HG02571 (cell line): ENCODE data around the gene NAV2.

ENCODE experiments used
- ATAC-seq: cut with Tn5 transposase; IDR thresholded peaks from one replicate; pipeline ENCODE4 v1.9.1; 2021; ENCODE audit warnings: mild to moderate bottlenecking, moderate library complexity; ENCODE audit not compliant: unreplicated experiment

Gene NAV2

DNA sequence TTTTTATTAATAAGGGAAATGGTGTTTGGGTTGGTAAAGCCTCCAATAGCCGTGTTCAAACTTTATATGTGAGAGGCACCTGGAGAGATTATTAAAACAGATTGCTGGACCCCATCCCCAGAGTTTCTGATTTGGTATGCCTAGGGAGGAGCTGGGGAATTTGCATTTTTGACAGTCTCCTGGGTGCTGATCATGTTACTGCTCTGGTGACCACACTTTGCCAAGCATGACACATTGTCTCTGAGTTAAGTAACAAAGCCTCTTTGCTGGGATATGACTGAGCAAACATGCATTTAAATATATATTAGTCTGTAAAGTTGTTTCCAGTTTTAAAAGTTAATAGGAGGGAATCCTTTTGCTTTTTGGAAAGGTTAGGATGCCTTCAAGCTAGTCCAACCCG, 140.4 kb downstream of the NAV2 start:
- ATAC-seq: no peak

DNA sequence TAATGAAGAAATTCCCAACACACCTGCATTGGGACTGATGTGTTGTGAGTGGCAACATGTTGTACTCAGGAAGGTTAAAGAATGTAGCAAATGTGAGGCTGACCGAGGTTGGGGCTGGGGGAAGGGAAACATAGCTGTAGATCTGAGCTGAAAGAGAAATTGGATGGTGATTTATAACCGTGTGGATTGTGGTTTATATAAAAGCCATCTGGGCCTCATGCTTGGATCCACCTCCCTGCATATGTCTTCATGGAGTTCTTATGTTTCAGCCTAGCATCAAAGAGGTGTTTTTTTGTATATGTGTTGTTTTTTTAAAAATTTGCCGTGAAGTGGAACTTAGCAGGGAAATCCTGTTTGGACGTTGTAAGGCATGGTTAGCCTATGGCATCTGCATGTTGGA, 141.3 kb downstream of the NAV2 start:
- no peak for ATAC-seq

- ATAC-seq: no peak
Observed at GRCh38 chr11:19861171-19861570, 148.5 kb downstream of the NAV2 start.

DNA sequence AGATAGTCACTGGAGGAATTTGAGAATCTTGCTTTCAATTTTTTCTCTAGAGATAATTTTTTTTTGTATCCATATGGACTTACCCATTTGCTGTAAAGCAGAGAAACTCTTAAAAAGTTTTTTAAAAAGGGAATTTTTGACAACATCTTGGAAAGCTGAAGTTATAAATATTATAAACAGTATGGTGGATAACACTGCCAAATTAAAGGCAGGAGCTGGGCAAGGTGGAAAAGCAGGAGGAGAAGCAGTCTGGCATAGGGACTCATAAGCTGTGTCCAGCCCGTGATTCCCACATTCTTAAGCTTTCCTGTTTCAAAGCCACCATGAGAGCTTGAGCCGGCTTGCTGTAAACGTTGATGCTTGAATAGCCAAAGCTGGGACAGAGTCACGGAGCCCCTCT, 149.5 kb downstream of the NAV2 start:
- no peak for ATAC-seq

- ATAC-seq: no peak
Observed at GRCh38 chr11:19864141-19865140, 151.8 kb downstream of the NAV2 start.

DNA sequence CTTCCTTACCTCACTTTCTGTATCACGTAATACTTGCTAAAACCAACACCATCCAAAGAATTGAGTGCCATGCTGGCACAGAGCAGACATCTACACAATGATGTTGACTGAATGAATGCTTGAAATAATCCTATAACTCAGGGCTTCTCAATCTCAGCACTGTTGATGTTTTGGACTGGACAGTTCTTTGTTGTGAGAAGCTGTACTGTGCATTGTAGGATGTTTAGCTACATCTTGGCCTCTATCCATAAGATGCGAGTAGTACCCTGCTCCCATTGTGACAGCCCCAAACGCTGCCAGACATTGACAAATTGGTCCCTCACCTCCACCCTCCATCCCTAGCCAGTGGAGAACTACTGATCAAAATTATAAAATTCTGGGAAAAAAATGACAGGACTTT, 153.4 kb downstream of the NAV2 start:
- ATAC-seq: no peak

DNA sequence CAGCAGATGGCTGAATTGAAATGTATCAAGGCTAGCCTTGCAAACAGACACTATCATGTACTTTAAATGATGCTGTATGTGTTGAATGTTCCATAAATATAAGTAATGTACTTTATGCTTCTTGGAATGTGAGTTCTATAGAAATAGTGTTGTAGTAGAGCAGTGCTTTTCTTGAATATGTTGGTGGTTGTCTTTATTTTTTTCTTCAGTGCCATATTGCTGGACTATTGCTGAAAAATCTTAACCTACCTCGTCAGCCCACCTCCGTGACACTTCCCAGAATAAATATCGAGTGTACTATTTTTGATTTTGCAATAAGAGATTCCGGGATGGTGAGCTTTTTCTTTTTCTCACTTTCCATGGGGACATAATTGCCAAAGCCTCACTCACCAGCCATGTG, 153.9 kb downstream of the NAV2 start:
- ATAC-seq: no peak

DNA sequence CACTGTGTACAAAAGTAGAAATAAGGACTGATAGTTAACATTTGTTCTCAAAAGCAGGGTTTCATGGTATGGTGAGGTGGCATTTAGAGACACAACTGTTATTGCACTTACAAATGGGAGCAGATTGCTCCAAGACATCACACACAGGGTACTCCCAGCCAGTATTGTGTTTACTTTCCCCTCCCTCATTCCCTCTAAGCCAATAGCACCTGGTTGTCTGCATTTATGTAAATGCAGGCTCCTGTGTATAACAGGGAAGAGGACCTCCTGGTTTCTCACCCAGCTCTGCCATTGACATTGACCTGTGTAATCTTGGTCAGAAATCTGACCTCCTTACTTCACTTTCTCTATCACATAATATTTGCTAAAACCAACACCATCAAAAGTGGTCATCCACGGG, 154.4 kb downstream of the NAV2 start:
- ATAC-seq: no peak

GRCh38 chr11:19868281-19868821, 155.7 kb downstream of the NAV2 start:
- no peak for ATAC-seq

DNA sequence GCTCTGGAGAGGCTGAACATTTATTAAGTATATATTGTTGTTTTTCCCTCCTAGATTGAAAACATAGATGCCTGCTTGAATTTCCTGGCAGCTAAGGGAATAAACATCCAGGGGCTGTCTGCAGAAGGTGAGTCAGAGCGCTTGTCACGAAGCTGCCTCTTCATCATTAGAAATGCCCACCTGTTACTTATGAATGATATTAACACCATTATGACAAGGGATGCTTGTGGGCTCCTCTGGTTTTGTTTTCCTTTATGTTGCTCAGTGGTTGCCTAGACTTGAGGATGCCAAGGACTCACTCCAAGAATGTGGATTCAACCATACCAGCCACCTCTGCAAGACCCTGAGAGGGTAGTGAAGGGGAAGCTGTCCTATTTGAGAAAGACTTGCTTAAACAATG, 156.2 kb downstream of the NAV2 start:
- ATAC-seq: no peak

- no peak for ATAC-seq
Observed at GRCh38 chr11:19869466-19869865, 156.8 kb downstream of the NAV2 start.

DNA sequence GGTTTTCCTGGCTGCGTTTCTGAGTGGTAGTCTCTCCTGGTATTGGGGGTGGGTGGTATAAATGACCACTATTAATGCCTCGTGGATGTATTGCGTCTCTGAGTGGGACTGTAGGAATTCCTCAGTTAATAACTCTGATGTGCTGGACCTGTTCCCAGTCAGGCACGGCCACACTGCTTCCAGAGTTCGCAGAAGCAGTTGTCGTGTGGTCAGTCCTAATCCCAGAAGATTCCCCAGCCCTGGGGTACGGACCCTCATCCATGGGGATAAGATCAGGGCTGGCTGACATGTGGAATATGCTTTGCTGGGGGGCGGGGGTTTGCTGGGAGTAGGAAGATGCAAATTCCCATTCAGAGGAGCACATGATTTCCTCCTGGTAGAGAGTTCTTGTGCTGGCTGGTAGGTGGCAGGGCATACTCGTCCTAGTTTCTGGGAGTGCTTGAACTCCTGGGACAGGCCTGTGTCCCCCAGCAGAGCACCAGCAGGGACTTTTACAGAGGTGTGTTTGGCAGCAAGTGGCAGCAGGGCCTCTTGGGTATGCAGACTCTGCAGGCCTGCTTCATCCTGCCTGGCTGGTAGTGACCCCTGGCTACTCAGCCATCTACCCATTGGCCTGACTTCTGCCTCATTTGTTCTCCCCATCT, 157.4 kb downstream of the NAV2 start:
- no peak for ATAC-seq

DNA sequence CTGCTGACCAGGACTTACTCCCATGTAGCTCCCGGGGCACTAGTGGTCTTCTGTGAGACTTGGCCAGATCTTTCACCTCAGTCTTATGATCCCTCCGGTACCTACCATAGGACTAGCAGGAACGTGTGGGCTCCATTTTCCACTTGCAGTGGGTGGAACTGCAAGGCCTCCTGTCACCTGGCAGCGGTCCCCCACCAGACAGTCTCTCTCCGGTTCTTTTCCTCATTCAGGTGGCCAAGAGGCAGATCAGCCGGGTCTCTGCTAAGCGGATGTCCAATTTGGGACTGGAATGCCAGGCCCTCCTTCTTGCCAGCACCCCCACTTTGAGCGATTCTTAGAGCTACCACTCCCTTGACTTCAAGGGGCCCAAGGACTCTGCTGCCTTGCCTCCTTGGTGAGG, 158.9 kb downstream of the NAV2 start:
- no peak for ATAC-seq

GRCh38 chr11:19872512-19873145, 160.0 kb downstream of the NAV2 start:
- ATAC-seq: no peak

DNA sequence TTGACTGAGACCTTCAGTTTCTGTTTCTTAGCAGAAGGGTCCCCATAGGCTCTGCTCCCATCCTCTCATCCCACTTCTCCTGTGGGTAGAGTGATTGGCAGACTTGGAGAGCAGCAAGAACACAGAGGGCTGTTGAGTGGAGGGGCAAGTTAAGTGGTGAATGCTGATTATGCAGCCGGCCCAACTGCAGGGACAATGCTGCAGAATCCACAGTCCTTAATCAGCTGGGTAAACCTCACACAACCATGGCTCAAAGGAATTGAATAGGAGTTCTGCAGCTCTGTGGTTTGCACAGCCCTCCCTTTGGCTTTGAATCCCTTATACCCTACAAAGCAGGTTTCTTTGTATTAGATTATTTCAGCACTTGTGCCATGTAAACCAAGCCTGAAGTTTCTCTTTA, 161.1 kb downstream of the NAV2 start:
- ATAC-seq: no peak

GRCh38 chr11:19874266-19874665, 161.6 kb downstream of the NAV2 start:
- no peak for ATAC-seq

- no peak for ATAC-seq
Observed at GRCh38 chr11:19876750-19877149, 164.1 kb downstream of the NAV2 start.

GRCh38 chr11:19878520-19878919, 165.9 kb downstream of the NAV2 start:
- ATAC-seq: no peak

- ATAC-seq: no peak
Observed at GRCh38 chr11:19879307-19880087, 166.9 kb downstream of the NAV2 start.

GRCh38 chr11:19880088-19880345, 167.4 kb downstream of the NAV2 start:
- ATAC-seq: no peak

- ATAC-seq: no peak
Observed at GRCh38 chr11:19881177-19881576, 168.5 kb downstream of the NAV2 start.
